HG02763 (cell line): Measurements from ENCODE around the gene BTBD8.

Source experiments
- ATAC-seq: cut with Tn5 transposase; IDR thresholded peaks from one replicate; pipeline ENCODE4 v1.9.1; 2021; ENCODE audit warnings: mild to moderate bottlenecking, moderate library complexity; ENCODE audit not compliant: unreplicated experiment

Gene BTBD8

GRCh38 chr1:92087542-92087941, 7.4 kb downstream of the BTBD8 start:
- no peak for ATAC-seq

GRCh38 chr1:92091625-92092024, 11.5 kb downstream of the BTBD8 start:
- ATAC-seq, result no peak

DNA sequence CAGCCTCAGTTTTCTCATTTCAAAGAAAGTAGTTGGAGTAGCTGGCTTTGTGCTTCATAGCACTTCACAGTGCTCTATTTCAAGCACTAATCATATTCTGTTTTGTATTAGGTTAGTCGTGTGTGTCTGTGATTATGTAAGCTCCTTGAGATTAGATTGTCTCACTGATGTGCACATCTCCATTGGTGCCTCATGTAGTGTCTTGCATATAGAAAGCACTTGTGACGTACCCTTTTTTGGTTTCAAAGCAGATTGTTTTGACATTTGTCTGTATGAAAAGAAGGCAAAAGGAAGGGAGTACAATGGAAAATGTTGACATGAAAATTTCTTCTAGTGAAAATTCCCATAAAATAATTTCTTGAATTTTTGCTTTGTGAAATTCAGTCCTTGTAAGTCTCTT, 13.9 kb downstream of the BTBD8 start:
- ATAC-seq, result no peak

GRCh38 chr1:92094595-92094994, 14.4 kb downstream of the BTBD8 start:
- ATAC-seq, result no peak

- no peak for ATAC-seq
Measured at GRCh38 chr1:92095874-92096273, 15.7 kb downstream of the BTBD8 start.

DNA sequence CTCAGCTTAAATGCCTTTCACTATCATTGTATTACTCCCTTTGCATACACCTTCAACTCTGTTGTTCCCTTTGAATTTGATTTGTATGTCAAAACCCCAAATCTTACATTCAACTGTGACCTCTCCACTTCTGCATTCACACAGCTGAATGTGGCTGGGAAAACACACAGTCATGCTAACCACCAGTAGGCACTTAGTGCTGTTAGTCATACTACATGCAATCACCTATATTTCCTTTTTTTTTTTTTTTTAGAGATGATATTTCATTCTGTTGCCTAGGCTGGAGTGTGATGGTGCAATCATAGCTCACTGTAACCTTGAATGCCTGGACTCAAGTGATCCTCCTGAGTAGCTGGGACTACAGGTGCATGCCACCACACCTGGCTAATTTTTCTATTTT, 16.2 kb downstream of the BTBD8 start:
- no peak for ATAC-seq

DNA sequence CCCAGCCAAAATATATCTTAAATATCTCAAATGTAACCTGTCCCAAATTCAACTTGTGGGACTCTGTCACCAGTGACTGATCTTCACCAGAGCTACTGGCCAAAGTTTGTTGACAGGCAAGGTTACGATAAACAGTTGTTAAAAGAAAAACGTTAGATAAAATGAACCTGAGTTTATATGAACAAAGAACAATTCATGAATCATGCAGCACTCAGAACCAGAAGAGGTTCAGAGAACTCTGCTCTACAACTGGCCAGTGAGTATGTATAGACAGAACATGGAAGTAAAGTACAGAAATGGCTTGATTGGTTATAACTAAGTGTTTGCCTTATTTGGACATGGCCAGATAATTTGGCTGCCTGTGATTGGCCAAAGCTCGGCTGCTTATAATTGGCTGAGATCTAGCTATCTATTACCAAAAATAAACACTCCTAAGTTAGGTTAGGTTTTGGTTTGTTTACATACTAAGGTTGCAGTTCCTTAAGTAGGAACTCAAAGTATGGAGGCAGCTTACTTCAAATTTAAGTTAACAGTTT, 25.5 kb downstream of the BTBD8 start:
- ATAC-seq, result no peak

- no peak for ATAC-seq
Measured at GRCh38 chr1:92108631-92109030, 28.5 kb downstream of the BTBD8 start.

GRCh38 chr1:92117526-92117925, 37.4 kb downstream of the BTBD8 start:
- no peak for ATAC-seq

GRCh38 chr1:92118826-92119225, 38.7 kb downstream of the BTBD8 start:
- ATAC-seq, result no peak

DNA sequence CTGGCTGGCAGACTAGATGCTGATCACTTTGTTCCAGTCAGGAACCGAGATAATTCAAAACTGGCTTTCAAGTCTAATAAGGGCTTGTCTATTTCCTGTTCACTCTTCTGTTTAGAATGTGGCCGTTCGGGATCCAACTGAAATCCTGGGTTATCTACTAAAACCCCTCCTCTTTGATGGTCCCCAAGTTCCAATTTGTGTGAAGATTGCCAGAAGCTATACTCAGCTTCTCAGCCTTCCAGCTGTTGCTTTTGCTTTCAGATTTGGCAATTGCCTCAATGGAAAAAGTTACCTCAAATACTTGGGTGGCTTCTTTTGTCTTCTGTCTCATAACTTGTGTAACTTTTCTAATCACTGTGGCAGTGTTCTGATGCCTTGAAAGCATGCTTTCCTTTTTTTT, 43.7 kb downstream of the BTBD8 start:
- ATAC-seq, result no peak

DNA sequence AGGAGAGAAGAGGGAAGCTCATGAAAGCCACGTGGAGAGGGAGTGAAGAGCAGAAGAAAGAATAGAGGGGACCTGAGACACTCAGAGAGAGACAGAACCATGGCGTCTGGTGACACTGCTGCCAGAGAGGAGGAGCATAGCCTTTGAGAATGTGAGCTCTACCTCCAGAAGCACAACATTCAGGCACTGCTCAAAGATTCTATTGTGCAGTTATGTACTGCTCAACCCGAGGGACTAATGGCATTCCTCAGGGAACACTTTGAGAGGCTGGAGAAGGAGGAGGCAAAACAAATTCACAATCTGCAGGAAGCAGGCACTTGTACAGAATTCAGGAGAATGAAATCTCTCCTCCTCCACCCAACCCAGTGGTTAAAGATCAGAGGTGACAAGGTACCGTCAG, 45.1 kb downstream of the BTBD8 start:
- no peak for ATAC-seq

GRCh38 chr1:92126088-92126487, 45.9 kb downstream of the BTBD8 start:
- ATAC-seq, result no peak

- ATAC-seq, result no peak
Measured at GRCh38 chr1:92134331-92134730, 54.2 kb downstream of the BTBD8 start.

DNA sequence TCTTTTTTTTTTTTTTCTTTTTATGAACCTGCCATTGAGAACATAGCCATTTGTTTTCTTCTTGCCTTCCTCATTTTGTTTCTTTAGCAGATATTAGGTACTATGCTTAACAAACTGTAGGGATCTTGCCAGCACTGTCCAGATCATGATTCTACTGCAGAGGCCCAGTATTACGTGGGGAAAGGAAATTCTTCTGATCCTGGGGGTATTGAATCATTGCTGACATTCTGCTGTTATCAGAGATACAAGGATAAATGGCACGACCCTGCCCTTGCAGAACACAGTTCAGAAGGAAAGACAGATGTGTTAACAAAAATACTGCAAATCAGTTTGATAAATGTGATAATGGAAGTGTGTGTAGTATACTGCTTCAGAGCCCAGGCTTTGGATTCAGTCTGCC, 56.2 kb downstream of the BTBD8 start:
- no peak for ATAC-seq

- ATAC-seq, result no peak
Measured at GRCh38 chr1:92154934-92155333, 74.8 kb downstream of the BTBD8 start.

- ATAC-seq, result no peak
Measured at GRCh38 chr1:92159593-92159992, 79.4 kb downstream of the BTBD8 start.

- ATAC-seq, result no peak
Measured at GRCh38 chr1:92165389-92165788, 85.2 kb downstream of the BTBD8 start.

- no peak for ATAC-seq
Measured at GRCh38 chr1:92167151-92167550, 87.0 kb downstream of the BTBD8 start.

DNA sequence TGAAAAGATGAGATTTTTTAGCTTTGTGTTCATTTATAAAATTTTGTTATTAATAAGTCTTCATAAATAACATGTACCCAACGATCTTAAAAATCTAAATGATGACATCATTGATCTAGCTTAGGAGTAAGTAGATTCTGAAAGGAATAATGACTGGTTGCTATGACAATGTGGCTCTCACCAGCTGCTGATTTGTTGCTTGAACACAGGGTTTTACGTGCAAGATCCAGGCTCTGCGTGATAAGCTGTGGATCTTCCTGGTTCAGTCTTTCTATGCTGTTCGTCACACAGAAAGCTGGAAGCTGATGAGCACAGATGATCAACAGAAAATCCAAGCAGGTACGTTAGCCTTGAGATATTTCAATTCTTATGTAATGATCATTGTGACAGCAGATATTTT, 88.5 kb downstream of the BTBD8 start:
- no peak for ATAC-seq

DNA sequence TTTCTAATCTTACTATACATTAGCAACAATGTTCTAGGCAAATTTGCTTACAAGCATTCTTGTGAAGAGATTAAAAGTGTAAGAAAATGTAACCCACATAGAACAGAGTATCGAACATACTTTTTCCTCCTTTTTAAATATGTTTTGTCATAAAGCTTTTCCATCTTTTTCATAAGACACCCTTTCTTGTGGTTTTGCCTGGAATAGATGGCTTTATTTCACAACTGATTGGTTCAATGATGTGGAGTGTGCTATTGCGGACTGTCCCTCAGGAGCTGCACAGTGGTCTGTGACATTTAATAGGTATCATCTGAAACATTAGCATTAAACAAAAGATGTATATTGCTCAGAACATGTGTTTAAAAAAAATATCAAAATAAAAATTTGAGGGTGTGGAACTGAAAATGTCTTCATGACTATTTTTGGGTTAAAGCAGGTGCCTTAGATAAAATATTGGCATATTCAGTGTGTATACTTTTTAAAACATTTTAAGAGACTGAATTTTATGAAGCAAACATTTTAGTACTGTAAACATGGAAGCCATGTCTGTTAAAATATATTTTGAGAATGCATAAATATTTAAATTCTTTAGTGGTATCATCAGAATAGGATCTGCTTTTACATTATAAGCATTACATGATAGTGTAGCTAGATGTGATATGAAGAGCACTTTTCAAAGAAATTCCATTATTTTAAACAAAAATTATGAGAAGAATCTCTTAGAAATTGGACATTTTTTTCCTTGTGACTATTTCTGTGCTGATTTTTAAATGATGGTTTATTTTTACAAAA, 89.3 kb downstream of the BTBD8 start:
- ATAC-seq, result no peak

DNA sequence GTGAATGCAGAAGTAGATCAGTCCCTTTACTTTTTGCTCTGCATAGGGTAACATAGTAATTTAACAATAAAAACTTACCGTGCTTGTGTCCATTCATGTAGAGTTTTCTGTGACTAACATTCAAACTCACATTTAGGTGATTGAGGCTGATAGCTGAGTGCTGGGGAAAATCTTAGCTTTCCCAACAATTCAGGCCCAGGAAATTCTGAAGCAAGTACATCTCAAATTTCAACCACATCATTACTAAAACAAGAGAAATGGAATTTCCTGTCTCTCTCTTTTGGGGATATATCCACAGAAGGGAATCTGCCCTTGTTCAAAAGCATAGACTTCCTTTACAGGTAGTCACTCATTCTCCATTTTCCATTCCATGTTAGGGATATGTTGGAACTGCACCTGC, 104.5 kb downstream of the BTBD8 start:
- ATAC-seq, result no peak

DNA sequence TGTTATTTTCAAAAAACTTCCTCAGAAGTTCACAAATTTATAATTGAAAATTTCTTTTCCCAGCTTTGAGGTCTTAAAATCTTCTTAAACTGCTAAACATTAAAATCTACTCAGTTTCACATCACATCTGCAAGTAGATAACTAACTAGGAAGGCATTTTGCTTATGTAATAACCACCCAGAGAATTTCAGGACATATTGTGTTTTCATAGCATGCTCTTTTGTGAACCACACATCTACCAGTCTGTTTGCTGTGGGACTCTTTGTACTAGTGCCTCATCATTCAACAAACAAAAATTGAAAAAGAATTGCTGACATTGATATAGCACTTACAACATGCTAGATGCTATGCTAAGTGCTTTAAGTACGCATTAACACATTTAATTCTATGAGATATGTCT, 105.9 kb downstream of the BTBD8 start:
- no peak for ATAC-seq
